ENCODE results near the gene TMEM240.

- TF ChIP-seq ESRRA (IDR thresholded peaks at IDR 0.05; ENCODE audit: low read length), result no peak
- TF ChIP-seq, protein P1, sequence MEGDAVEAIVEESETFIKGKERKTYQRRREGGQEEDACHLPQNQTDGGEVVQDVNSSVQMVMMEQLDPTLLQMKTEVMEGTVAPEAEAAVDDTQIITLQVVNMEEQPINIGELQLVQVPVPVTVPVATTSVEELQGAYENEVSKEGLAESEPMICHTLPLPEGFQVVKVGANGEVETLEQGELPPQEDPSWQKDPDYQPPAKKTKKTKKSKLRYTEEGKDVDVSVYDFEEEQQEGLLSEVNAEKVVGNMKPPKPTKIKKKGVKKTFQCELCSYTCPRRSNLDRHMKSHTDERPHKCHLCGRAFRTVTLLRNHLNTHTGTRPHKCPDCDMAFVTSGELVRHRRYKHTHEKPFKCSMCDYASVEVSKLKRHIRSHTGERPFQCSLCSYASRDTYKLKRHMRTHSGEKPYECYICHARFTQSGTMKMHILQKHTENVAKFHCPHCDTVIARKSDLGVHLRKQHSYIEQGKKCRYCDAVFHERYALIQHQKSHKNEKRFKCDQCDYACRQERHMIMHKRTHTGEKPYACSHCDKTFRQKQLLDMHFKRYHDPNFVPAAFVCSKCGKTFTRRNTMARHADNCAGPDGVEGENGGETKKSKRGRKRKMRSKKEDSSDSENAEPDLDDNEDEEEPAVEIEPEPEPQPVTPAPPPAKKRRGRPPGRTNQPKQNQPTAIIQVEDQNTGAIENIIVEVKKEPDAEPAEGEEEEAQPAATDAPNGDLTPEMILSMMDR (IDR thresholded peaks at IDR 0.05 in 2 of 3, conservative IDR thresholded peaks at IDR 0.05 in 1 of 3; ENCODE audit: control insufficient read depth in 2 of 3, extremely low read depth in 1 of 3, insufficient read depth in 1 of 3, low read depth in 3 of 3, low read length in 3 of 3), result no peak
- no peak for TF ChIP-seq ZNF217 (IDR thresholded peaks at IDR 0.05)
Measured at GRCh38 chr1:1507305-1507704, 33.1 kb downstream of the TMEM240 start.

Measured in GM12878 (cell line).